Natural killer cell treated with Interleukin-12 subunit alpha and Interleukin-12 subunit beta and Interleukin-15 and Interleukin-18, amount 100 ng/mL, for 72 hours (primary cell): ENCODE results near the gene POLR2J. TPM values are rescaled to one million over a fixed set of nuclear protein-coding genes. Genes with fewer than 3 reads are reported as not detected.
A peak's percentile ranks its signal among the peaks of the same experiment; 100 is the strongest.
"Not testable (repeated sequence)": the region's sequence is repeated elsewhere in the genome, so short reads cannot be mapped to it uniquely, and the experiment has no call there.

Experiments
- ATAC-seq, 2 donors: fragments of 150-1000 bp; cut with Tn5 transposase in 1 of 2; sonication (Bioruptor Pico), chemical (Tn5 transposase) in 1 of 2; 2 replicates each; pipeline ENCODE4 v1.10.0; 2021
- DNase-seq: peaks from one replicate; pipeline ENCODE4 v3.0.0; 2022; ENCODE audit warnings: low spot score
- H3K27ac Mint-ChIP-seq, 2 donors: 1 replicate in 1 of 2; 2 replicates in 1 of 2; pipeline ENCODE4 v1.8.0; 2022; ENCODE audit warnings: mixed read lengths in 2 of 2, mild to moderate bottlenecking in 1 of 2, moderate library complexity in 1 of 2
- H3K27me3 Mint-ChIP-seq, 2 donors: 1 replicate in 1 of 2; 2 replicates in 1 of 2; pipeline ENCODE4 v1.8.0; 2022; ENCODE audit warnings: mixed read lengths in 2 of 2
- H3K36me3 Mint-ChIP-seq: one replicate; pipeline ENCODE4 v1.8.0; 2022; ENCODE audit warnings: mixed read lengths
- H3K4me1 Mint-ChIP-seq, 2 donors: 1 replicate in 1 of 2; 2 replicates in 1 of 2; pipeline ENCODE4 v1.8.0; 2022; ENCODE audit warnings: low read depth in 2 of 2, mixed read lengths in 2 of 2, mild to moderate bottlenecking in 1 of 2
- H3K4me3 Mint-ChIP-seq: one replicate; pipeline ENCODE4 v1.8.0; 2022; ENCODE audit warnings: mixed read lengths
- H3K9me3 Mint-ChIP-seq: 2 replicates; pipeline ENCODE4 v1.8.0; 2022; ENCODE audit warnings: mixed read lengths
- total RNA-seq, 2 donors: library from RNA; stranded (reverse); gene quantifications; one replicate each; pipeline ENCODE4 v1.2.3, GENCODE V29; 2022

Gene POLR2J
- total RNA-seq = 10 to 100 TPM; 56.9 to 57.6 TPM

GRCh38 chr7:102478314-102479208 lies at the start of gene POLR2J:
TSS of gene POLR2J (minus strand) at chr7:102478922. CDS start at chr7:102478860, 62 bp downstream.
- H3K27me3 Mint-ChIP-seq, H3K9me3 Mint-ChIP-seq, H3K36me3 Mint-ChIP-seq, H3K4me1 Mint-ChIP-seq: not testable (repeated sequence)
- peak; percentile 91 to 93 for ATAC-seq
- H3K27ac Mint-ChIP-seq = peak within 1 kb of the TSS; percentile 65 to 70
- DNase-seq = peak; percentile 91
- peak within 1 kb of the TSS; percentile 82 for H3K4me3 Mint-ChIP-seq

- H3K4me1 Mint-ChIP-seq, H3K4me3 Mint-ChIP-seq, ATAC-seq: not testable (repeated sequence)
These were observed 49.4 kb upstream of the POLR2J start for GRCh38 chr7:102527822-102528793.

GRCh38 chr7:102527182-102527581 lies 48.5 kb upstream of the POLR2J start:
- DNase-seq, H3K27me3 Mint-ChIP-seq, ATAC-seq, H3K36me3 Mint-ChIP-seq, H3K27ac Mint-ChIP-seq, H3K9me3 Mint-ChIP-seq, H3K4me1 Mint-ChIP-seq, H3K4me3 Mint-ChIP-seq: not testable (repeated sequence)

More at GRCh38 chr7:102527822-102528793, 49.4 kb upstream of the POLR2J start:
- H3K9me3 Mint-ChIP-seq, H3K27me3 Mint-ChIP-seq, H3K36me3 Mint-ChIP-seq, DNase-seq, H3K27ac Mint-ChIP-seq: not testable (repeated sequence)

- not testable (repeated sequence) for H3K27ac Mint-ChIP-seq, H3K4me3 Mint-ChIP-seq, H3K36me3 Mint-ChIP-seq, DNase-seq, H3K27me3 Mint-ChIP-seq, H3K9me3 Mint-ChIP-seq, H3K4me1 Mint-ChIP-seq
- ATAC-seq = peak; percentile 7 to 34
These were observed 46.1 kb upstream of the POLR2J start for GRCh38 chr7:102524803-102525202.

GRCh38 chr7:102520797-102521196 lies 42.1 kb upstream of the POLR2J start:
- not testable (repeated sequence) for ATAC-seq, H3K4me3 Mint-ChIP-seq, H3K36me3 Mint-ChIP-seq, H3K4me1 Mint-ChIP-seq, H3K27me3 Mint-ChIP-seq, H3K9me3 Mint-ChIP-seq, DNase-seq, H3K27ac Mint-ChIP-seq

GRCh38 chr7:102517550-102518147 lies 38.9 kb upstream of the POLR2J start, which contains the start of gene RASA4B:
TSS of gene RASA4B (minus strand) at chr7:102517777. CDS start at chr7:102517710, 67 bp downstream.
- not testable (repeated sequence) for H3K27ac Mint-ChIP-seq, H3K27me3 Mint-ChIP-seq, DNase-seq, H3K9me3 Mint-ChIP-seq, H3K4me1 Mint-ChIP-seq, H3K36me3 Mint-ChIP-seq
- peak; percentile 99 to 100 for ATAC-seq
- peak within 1 kb of the TSS; percentile 44 for H3K4me3 Mint-ChIP-seq

GRCh38 chr7:102516951-102517350 lies 38.2 kb upstream of the POLR2J start:
- not testable (repeated sequence) for H3K27ac Mint-ChIP-seq, H3K4me1 Mint-ChIP-seq, H3K9me3 Mint-ChIP-seq, H3K36me3 Mint-ChIP-seq, DNase-seq, ATAC-seq, H3K4me3 Mint-ChIP-seq, H3K27me3 Mint-ChIP-seq

GRCh38 chr7:102515889-102516288 lies 37.2 kb upstream of the POLR2J start:
- H3K27ac Mint-ChIP-seq, H3K9me3 Mint-ChIP-seq, DNase-seq, H3K4me3 Mint-ChIP-seq, ATAC-seq, H3K4me1 Mint-ChIP-seq, H3K36me3 Mint-ChIP-seq, H3K27me3 Mint-ChIP-seq: not testable (repeated sequence)

- H3K9me3 Mint-ChIP-seq, H3K27ac Mint-ChIP-seq, DNase-seq, H3K4me1 Mint-ChIP-seq, H3K27me3 Mint-ChIP-seq, H3K36me3 Mint-ChIP-seq, H3K4me3 Mint-ChIP-seq, ATAC-seq: not testable (repeated sequence)
These were observed 36.4 kb upstream of the POLR2J start for GRCh38 chr7:102514881-102515721.

- not testable (repeated sequence) for H3K4me1 Mint-ChIP-seq, H3K4me3 Mint-ChIP-seq, H3K27ac Mint-ChIP-seq, H3K9me3 Mint-ChIP-seq, ATAC-seq, H3K27me3 Mint-ChIP-seq, H3K36me3 Mint-ChIP-seq, DNase-seq
These were observed 34.0 kb upstream of the POLR2J start for GRCh38 chr7:102512642-102513221.

GRCh38 chr7:102511860-102512522 lies 33.3 kb upstream of the POLR2J start:
- ATAC-seq = peak; percentile 47 to 68
- not testable (repeated sequence) for H3K9me3 Mint-ChIP-seq, H3K27ac Mint-ChIP-seq, H3K36me3 Mint-ChIP-seq, H3K4me3 Mint-ChIP-seq, H3K4me1 Mint-ChIP-seq, DNase-seq, H3K27me3 Mint-ChIP-seq

GRCh38 chr7:102510575-102510974 lies 31.9 kb upstream of the POLR2J start:
- not testable (repeated sequence) for H3K4me1 Mint-ChIP-seq, H3K27me3 Mint-ChIP-seq, DNase-seq, H3K9me3 Mint-ChIP-seq, H3K27ac Mint-ChIP-seq, H3K4me3 Mint-ChIP-seq, H3K36me3 Mint-ChIP-seq, ATAC-seq
